ENCODE measurements around the gene TRAPPC3.

Gene TRAPPC3

GRCh38 chr1:36125129-36125991 is 23.9 kb downstream of the TRAPPC3 start, which contains the start of gene COL8A2:
TSS of gene COL8A2 (minus strand) at chr1:36125222. CDS start at chr1:36100242, 24,980 bp downstream.
- peak; percentile 79 for DNase-seq

- no peak for DNase-seq
These were observed 24.7 kb downstream of the TRAPPC3 start for GRCh38 chr1:36124404-36125128.

DNA sequence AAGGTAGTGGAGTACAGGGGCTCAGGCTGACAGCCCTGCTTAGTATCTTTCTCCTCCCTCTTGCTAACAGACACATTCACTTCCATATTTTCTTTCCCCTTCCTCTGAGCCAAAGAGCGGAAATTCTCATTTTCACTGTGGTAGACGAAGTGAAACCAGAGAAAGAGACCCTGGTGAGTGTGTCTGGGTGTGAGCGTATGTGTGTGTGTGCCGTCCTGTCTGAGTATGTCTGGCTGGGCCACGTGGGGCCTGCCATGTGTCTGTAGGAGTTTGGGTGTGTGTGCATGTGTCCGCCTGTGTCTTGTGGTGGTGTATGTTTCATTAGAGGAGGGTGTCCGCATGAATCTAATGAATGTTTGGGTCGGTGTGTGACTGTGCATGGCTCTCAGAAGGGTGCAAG is 25.9 kb downstream of the TRAPPC3 start:
- DNase-seq: no peak

GRCh38 chr1:36122062-36123030 is 26.9 kb downstream of the TRAPPC3 start:
- DNase-seq: no peak

GRCh38 chr1:36119456-36119855 is 29.8 kb downstream of the TRAPPC3 start:
- peak; percentile 51 for DNase-seq

- peak; percentile 57 for DNase-seq
These were observed 30.7 kb downstream of the TRAPPC3 start for GRCh38 chr1:36118447-36119204.

GRCh38 chr1:36116901-36117300 is 32.4 kb downstream of the TRAPPC3 start:
- DNase-seq: peak; percentile 87

DNA sequence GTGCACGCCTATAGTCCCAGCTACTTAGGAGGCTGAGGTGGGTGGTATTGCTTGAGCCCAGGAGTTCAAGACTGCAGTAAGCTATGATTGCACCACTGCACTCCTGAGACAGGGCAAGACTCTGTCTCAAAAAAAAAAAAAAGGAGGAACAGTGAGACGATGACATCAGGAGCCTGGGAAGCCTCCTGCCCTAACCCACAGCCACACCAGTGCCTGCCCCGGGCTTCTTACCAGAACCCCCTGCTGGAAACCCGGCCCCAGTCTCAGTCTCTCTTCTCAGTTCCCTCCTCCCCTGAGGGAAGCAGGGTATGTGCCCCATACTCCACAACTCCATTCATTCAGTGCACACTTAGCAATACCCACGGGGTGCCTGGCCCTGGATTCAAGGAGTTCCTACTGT is 33.4 kb downstream of the TRAPPC3 start:
- DNase-seq: no peak

DNA sequence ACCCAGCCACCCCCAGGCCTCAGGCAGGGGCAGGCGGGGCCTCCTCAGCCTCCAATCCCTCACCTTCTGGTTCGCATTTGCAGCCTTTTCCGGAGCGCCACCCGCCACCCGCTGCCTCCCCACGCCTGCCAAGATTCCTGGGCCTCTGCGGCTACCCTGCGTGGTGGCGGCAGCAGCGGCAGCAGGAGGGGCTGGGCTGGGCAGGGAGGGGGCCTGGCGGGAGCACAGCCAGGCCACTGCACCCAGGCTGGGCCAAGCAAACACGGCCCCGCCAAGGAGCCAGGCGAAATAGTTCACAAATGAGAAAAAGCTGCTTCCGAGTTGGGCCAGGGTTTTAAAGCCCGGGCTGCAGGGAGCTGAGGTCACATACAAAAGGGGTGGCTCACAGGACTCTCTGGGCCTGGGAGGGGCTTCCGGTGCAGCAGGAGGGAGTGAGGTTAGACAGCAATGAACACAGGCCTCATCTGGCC is 34.1 kb downstream of the TRAPPC3 start:
- DNase-seq: peak; percentile 91

GRCh38 chr1:36114371-36114770 is 34.9 kb downstream of the TRAPPC3 start:
- DNase-seq: peak; percentile 18

- peak; percentile 10 for DNase-seq
These were observed 36.5 kb downstream of the TRAPPC3 start for GRCh38 chr1:36112823-36113222.

DNA sequence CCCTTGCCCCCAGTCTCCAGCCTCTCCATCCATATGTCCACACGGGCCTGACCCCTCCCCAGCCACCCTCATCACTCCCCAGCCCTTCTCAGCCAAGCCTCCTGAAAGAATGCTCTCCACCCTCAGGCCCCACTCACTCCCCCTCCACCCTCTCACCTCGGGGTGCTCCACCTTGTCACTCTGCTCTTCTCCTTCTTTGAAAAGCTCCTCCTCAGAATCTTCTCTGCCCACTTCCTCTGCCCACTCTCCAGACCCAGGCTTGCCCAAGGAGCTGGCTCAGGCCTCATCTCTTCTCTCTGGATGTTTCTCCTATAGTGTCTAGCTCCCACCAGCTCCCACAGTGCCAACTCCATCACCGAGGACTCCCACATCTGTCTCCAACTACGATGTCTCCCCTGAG is 38.1 kb downstream of the TRAPPC3 start:
- no peak for DNase-seq

DNA sequence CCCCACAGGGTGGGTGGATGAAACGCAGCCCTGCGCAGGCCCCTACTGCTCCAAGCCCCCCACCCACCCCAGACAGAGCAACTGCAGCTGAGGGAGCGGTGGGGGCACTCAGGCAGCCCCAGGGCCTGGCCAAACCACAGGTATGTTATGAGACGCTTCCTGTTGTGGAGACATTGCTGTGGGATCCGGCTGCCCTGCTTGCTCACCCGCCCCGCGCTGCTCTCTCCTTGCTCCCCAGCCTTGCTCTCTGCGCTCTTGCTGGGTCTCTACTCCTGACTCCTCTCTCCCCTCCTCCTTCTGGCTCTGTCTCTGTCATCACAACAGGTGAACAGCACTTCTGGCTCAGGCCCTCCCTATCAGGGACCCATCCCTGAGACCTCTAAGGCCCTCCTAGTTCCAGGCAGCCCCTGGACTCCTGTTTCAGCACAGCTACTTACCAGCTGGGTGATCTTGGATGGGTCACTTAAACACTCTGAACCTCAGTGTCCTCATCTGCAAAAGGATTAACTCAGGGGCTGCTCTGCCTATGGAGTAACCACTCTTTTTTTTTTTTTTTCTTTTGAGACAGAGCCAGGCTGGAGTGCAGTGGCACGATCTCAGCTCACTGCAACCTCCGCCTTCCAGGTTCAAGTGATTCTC is 40.1 kb downstream of the TRAPPC3 start:
- peak; percentile 60 for DNase-seq

DNA sequence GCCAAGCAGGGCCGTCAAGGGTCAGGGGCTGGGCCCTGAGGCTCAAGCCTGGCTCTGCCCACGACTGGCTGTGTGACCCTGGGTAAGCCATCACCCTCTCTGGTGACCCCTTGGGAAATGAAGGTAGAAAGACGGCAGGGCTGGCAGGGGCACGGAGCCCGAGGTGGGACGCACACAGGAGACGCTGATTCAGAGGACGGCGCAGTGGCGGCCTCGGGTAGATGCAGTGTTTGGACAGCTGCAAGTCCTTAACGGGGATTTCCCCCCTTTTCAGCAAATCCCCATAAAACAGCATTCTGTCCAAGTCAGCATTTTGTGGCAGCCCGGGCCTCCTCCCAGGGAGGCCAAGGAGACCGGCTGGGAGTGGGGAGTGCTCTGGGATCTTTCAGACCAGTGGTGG is 41.0 kb downstream of the TRAPPC3 start:
- peak; percentile 54 for DNase-seq

DNA sequence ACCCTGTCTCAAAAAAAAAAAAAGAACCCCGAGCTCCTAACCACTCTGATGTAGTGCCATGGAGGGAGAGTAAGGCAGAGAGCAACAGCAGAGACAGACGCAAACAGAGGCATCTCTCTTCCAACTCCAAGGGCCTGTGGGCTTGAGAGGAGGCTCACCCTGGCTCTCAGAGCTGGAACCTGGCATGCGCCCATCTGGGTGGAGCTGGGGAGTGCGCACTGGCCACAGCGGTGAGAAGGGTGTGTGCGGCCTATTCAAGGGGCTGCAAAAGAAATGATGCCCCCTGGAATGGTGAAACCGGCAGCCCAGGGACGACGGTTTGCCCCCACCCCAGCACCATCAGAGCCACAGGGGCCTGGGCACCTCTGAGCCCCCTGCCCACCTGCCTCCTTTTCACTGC is 41.9 kb downstream of the TRAPPC3 start:
- peak; percentile 48 for DNase-seq

GRCh38 chr1:36106269-36106668 is 43.0 kb downstream of the TRAPPC3 start:
- DNase-seq: peak; percentile 17

DNA sequence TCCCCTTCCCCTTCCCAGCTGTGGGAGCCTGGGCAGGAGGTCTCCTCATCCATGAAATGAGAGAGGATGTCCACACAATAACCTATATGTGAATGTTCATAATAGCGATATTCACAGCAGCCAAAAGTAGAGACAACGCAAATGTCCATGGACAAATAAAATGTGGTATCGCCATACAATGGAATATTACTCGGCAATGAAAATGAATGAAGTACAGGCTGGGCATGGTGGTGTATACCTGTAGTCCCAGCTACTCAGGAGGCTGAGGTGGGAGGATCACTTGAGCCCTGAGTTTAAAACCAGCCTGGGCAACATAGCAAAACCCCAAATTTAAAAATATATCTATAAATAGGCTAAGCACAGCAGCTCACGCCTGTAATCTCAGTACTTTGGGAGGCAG is 47.7 kb downstream of the TRAPPC3 start:
- no peak for DNase-seq

DNA sequence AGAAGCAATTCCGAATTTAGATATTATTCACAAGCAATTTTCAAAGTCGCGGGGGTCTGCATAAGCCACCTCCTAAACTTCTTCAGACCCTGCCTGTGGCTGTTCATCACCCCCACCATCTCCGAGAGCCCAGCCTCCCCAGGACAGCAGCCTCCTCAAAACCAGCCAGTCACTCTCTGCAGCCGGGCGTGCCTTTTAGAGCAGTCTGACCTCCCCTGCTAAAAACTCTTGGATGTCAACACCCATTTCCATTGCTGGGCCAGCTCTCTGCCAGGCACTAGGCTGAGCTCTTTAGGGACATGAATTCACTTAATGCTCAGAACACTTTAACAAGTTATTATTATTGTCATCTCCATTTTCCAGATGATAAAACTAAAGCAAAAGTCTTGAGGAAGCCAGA is 48.9 kb downstream of the TRAPPC3 start:
- no peak for DNase-seq

GRCh38 chr1:36099681-36100341 is 49.5 kb downstream of the TRAPPC3 start:
- peak; percentile 85 for DNase-seq

GRCh38 chr1:36098650-36099365 is 50.5 kb downstream of the TRAPPC3 start:
- DNase-seq: no peak

Measured in right hindlimb (tissue), 1 donor.